Measurements from ENCODE around the gene SEPTIN10. TPM values are rescaled to one million over a fixed set of nuclear protein-coding genes. Genes with fewer than 3 reads are reported as not detected.

The SEPTIN10 gene
- total and polyA plus RNA-seq, 9 of the 15 experiments (the other 6 are each of a cell fraction or from before 2014, with no cell fraction given): 0.40 TPM; not detected in 8

DNA sequence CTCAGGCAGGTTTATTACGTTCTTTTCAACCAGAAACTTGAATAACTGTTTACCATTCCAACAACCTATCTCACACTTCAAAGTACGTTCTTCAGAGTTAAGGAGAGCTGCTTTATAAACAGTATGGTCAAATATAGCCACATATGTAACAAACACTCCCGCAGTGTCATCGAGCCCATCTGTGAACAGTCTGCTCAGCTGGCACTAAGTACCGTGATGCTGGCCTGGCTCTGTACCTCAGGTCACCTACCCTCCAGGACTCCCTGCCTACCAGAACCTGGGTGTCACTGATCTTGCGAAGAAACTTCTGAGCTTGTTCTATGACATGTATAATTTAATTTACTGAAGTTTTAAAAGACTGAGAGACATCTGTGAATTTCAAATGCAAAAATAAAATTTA lies 71.4 kb downstream of the SEPTIN10 start:
- in situ Hi-C loops (cut with MboI) (loop anchor here (10.0 kb wide), 1 partner anchor 192 kb away; no protein-coding TSS in a partner anchor), intact Hi-C loops (cut with micrococcal nuclease) (no loop called here)
- POLR2A ChIA-PET: no interaction called here
- H4K20me1 ChIP-seq (replicated peaks; ENCODE audit: control insufficient read depth, insufficient read depth, low read length): no peaks in the 10 kb centered on the region; the same call in 1 of the 2 replicates
- FAIRE-seq (no peak), ATAC-seq (no peak), DNase-seq (ENCODE audit: extremely low read depth in 1 of 4, low spot score in 3 of 4) (no peak)
- BruUV-seq (replicated peaks): no TSS peak
- H3K9me3 ChIP-seq (replicated peaks; ENCODE audit: control insufficient read depth, insufficient read depth, low read depth, low read length): no peaks in the 10 kb centered on the region
- H3K79me2 ChIP-seq (ENCODE audit: control insufficient read depth, insufficient read depth, low read length): no peaks in the 10 kb centered on the region
- TF ChIP-seq, protein P1, sequence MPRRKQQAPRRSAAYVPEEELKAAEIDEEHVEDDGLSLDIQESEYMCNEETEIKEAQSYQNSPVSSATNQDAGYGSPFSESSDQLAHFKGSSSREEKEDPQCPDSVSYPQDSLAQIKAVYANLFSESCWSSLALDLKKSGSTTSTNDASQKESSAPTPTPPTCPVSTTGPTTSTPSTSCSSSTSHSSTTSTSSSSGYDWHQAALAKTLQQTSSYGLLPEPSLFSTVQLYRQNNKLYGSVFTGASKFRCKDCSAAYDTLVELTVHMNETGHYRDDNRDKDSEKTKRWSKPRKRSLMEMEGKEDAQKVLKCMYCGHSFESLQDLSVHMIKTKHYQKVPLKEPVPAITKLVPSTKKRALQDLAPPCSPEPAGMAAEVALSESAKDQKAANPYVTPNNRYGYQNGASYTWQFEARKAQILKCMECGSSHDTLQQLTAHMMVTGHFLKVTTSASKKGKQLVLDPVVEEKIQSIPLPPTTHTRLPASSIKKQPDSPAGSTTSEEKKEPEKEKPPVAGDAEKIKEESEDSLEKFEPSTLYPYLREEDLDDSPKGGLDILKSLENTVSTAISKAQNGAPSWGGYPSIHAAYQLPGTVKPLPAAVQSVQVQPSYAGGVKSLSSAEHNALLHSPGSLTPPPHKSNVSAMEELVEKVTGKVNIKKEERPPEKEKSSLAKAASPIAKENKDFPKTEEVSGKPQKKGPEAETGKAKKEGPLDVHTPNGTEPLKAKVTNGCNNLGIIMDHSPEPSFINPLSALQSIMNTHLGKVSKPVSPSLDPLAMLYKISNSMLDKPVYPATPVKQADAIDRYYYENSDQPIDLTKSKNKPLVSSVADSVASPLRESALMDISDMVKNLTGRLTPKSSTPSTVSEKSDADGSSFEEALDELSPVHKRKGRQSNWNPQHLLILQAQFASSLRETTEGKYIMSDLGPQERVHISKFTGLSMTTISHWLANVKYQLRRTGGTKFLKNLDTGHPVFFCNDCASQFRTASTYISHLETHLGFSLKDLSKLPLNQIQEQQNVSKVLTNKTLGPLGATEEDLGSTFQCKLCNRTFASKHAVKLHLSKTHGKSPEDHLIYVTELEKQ (CRISPR knock-in tag; IDR thresholded peaks at IDR 0.05): no peak
- TF ChIP-seq CBX8 (IDR thresholded peaks at IDR 0.05; ENCODE audit: borderline replicate concordance, extremely low read depth, low read depth, low read length, poor library complexity, severe bottlenecking) (no peak), CHD1 (IDR thresholded peaks at IDR 0.05; ENCODE audit: low read length) (no peak)
- TF ChIP-seq, protein P2, sequence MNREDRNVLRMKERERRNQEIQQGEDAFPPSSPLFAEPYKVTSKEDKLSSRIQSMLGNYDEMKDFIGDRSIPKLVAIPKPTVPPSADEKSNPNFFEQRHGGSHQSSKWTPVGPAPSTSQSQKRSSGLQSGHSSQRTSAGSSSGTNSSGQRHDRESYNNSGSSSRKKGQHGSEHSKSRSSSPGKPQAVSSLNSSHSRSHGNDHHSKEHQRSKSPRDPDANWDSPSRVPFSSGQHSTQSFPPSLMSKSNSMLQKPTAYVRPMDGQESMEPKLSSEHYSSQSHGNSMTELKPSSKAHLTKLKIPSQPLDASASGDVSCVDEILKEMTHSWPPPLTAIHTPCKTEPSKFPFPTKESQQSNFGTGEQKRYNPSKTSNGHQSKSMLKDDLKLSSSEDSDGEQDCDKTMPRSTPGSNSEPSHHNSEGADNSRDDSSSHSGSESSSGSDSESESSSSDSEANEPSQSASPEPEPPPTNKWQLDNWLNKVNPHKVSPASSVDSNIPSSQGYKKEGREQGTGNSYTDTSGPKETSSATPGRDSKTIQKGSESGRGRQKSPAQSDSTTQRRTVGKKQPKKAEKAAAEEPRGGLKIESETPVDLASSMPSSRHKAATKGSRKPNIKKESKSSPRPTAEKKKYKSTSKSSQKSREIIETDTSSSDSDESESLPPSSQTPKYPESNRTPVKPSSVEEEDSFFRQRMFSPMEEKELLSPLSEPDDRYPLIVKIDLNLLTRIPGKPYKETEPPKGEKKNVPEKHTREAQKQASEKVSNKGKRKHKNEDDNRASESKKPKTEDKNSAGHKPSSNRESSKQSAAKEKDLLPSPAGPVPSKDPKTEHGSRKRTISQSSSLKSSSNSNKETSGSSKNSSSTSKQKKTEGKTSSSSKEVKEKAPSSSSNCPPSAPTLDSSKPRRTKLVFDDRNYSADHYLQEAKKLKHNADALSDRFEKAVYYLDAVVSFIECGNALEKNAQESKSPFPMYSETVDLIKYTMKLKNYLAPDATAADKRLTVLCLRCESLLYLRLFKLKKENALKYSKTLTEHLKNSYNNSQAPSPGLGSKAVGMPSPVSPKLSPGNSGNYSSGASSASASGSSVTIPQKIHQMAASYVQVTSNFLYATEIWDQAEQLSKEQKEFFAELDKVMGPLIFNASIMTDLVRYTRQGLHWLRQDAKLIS (CRISPR knock-in tag; IDR thresholded peaks at IDR 0.05): no peak
- no peak overlapping the region for H3K4me3 ChIP-seq
- no peak overlapping the region for H3K4me2 ChIP-seq (ENCODE audit: insufficient read depth, low read length)
- WGBS (ENCODE audit: insufficient coverage, low coverage, missing lambda C conversion rate): 0% methylated on average over 6 of the region's 6 CpGs
- H3K4me1 ChIP-seq (replicated peaks in 1 of 2; ENCODE audit: control insufficient read depth in 2 of 2, insufficient read depth in 2 of 2, low read length in 2 of 2): no peaks in the 10 kb centered on the region
- H3K36me3 ChIP-seq (ENCODE audit: control insufficient read depth, insufficient read depth, low read length): no peaks in the 10 kb centered on the region
- H3K27ac ChIP-seq (ENCODE audit: extremely low read depth, low read depth, low read length): no peak overlapping the region
- H2AFZ ChIP-seq (ENCODE audit: low read depth, low read length): no peak overlapping the region
- no peaks in the 10 kb centered on the region for H3K9me1 ChIP-seq (ENCODE audit: control insufficient read depth, insufficient read depth, low read length)
- H3K27me3 ChIP-seq (ENCODE audit: control insufficient read depth in 2 of 2, insufficient read depth in 2 of 2, low read length in 2 of 2): peaks cover 0 to 28% of the 10 kb centered on the region in 2 experiments; a peak in 2 of 5 replicates
- H3K9ac ChIP-seq (ENCODE audit: insufficient read depth in 1 of 2, low read depth in 2 of 2, low read length in 2 of 2): no peak overlapping the region
- CTCF ChIA-PET (ENCODE audit: low intra/inter-chr PET ratio): no interaction called here

Data from K562 (cell line).